Gastroesophageal sphincter (tissue), 3 donors: ENCODE data around the gene MORC2.

Experiments
- POLR2A ChIP-seq, 2 donors: fragments of 450-650 bp; IDR thresholded peaks; one replicate each; pipeline ENCODE4 v1.6.1; 2017; ENCODE audit warnings: antibody characterized with exemption in 2 of 2, mild to moderate bottlenecking in 2 of 2, moderate library complexity in 1 of 2
- TF ChIP-seq, protein P1 (sequence below), 4 experiments: fragments of 200-600 bp in 2 of 4; fragments of 450-650 bp in 2 of 4; sonication (generic) in 1 of 4; IDR thresholded peaks; one replicate each; pipeline ENCODE4 v1.5.1; 2017 to 2019; ENCODE audit warnings: antibody characterized with exemption in 4 of 4, mild to moderate bottlenecking in 2 of 4, moderate library complexity in 2 of 4

DNA sequence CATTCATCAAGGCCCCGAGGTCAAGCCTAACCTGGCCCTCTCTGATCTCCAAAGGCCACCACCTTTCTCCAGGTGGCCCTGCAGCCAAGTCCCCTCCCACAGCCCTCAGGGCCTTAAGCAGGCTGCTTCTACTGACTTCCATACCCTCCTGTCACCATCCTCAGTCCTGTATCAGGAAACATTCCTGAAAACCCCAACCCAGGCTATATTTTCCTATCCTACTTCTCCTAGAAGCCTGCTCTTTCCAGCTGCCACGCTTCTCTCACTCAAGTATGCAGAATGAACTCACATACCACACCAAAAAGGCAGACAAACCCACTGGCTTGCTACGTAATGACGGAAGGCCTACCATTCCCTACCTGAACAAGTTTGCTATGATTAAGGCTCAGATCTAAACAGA is 23.6 kb downstream of the MORC2 start:
- TF ChIP-seq, protein P1, sequence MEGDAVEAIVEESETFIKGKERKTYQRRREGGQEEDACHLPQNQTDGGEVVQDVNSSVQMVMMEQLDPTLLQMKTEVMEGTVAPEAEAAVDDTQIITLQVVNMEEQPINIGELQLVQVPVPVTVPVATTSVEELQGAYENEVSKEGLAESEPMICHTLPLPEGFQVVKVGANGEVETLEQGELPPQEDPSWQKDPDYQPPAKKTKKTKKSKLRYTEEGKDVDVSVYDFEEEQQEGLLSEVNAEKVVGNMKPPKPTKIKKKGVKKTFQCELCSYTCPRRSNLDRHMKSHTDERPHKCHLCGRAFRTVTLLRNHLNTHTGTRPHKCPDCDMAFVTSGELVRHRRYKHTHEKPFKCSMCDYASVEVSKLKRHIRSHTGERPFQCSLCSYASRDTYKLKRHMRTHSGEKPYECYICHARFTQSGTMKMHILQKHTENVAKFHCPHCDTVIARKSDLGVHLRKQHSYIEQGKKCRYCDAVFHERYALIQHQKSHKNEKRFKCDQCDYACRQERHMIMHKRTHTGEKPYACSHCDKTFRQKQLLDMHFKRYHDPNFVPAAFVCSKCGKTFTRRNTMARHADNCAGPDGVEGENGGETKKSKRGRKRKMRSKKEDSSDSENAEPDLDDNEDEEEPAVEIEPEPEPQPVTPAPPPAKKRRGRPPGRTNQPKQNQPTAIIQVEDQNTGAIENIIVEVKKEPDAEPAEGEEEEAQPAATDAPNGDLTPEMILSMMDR (IDR thresholded peaks at IDR 0.05): no peak
- no peak for TF ChIP-seq POLR2A (IDR thresholded peaks at IDR 0.05)
